Neural cell (in vitro differentiated cells): Measurements from ENCODE around the gene MPPED1. TPM values are rescaled to one million over a fixed set of nuclear protein-coding genes. Genes with fewer than 3 reads are reported as not detected.

ENCODE experiments used
- H2AFZ ChIP-seq: fragments of 200-600, 300-800 bp; sonication (generic), shearing (Covaris generic); 2 replicates; pipeline ENCODE4 v1.6.0; 2014; ENCODE audit warnings: low read depth, mild to moderate bottlenecking, antibody characterized with exemption, low read length, moderate library complexity
- H3F3A ChIP-seq: fragments of 200-600 bp; shearing (Covaris generic); 2 replicates; pipeline ENCODE4 v1.6.1; 2016; ENCODE audit warnings: mild to moderate bottlenecking, moderate library complexity, mixed read lengths, antibody characterized with exemption, low read length; ENCODE audit not compliant: insufficient read depth, poor library complexity, severe bottlenecking
- H3K27ac ChIP-seq: fragments of 200-600, 300-800 bp; sonication (generic), shearing (Covaris generic); 2 replicates; pipeline ENCODE4 v1.5.1; 2014; ENCODE audit warnings: mild to moderate bottlenecking, low read length, moderate library complexity
- H3K27me3 ChIP-seq: fragments of 300-800, 200-600 bp; sonication (generic), shearing (Covaris generic); 2 replicates; pipeline ENCODE4 v1.6.0; 2014; ENCODE audit warnings: mild to moderate bottlenecking, low read depth, low read length, moderate library complexity; ENCODE audit not compliant: insufficient read depth
- H3K36me3 ChIP-seq: fragments of 300-800, 200-600 bp; sonication (generic), shearing (Covaris generic); 2 replicates; pipeline ENCODE4 v1.5.1; 2014; ENCODE audit warnings: mild to moderate bottlenecking, antibody characterized with exemption, low read length, moderate library complexity; ENCODE audit not compliant: insufficient read depth
- H3K4me2 ChIP-seq: fragments of 300-800, 200-600 bp; sonication (generic), shearing (Covaris generic); 2 replicates; pipeline ENCODE4 v1.6.0; 2014; ENCODE audit warnings: mild to moderate bottlenecking, low read length
- H3K4me3 ChIP-seq: fragments of 300-800, 200-600 bp; sonication (generic), shearing (Covaris generic); 2 replicates; pipeline ENCODE4 v1.5.1; 2014; ENCODE audit warnings: mild to moderate bottlenecking, low read length, moderate library complexity
- H3K79me2 ChIP-seq: fragments of 200-600 bp; shearing (Covaris generic); replicated peaks from 2 replicates; pipeline ENCODE4 v1.6.0; 2014; ENCODE audit warnings: mild to moderate bottlenecking, low read length, moderate library complexity; ENCODE audit not compliant: insufficient read depth
- H3K9ac ChIP-seq: fragments of 300-800, 200-600 bp; sonication (generic), shearing (Covaris generic); 2 replicates; pipeline ENCODE4 v1.6.1; 2016; ENCODE audit warnings: mild to moderate bottlenecking, low read length, mixed read lengths
- H3K9me2 ChIP-seq: fragments of 200-600 bp; shearing (Covaris generic); 2 replicates; pipeline ENCODE4 v1.6.1; 2016; ENCODE audit warnings: mild to moderate bottlenecking, low read length, mixed read lengths; ENCODE audit not compliant: insufficient read depth
- H3K9me3 ChIP-seq: fragments of 200-600, 300-800 bp; sonication (generic), shearing (Covaris generic); 2 replicates; pipeline ENCODE4 v1.6.1; 2016; ENCODE audit warnings: mild to moderate bottlenecking, mixed run types, low read length, moderate library complexity, mixed read lengths
- H4K20me1 ChIP-seq: fragments of 200-600 bp; shearing (Covaris generic); 2 replicates; pipeline ENCODE4 v1.6.1; 2016; ENCODE audit warnings: mild to moderate bottlenecking, mixed run types; ENCODE audit not compliant: insufficient read depth
- CTCF ChIP-seq: fragments of 450-650 bp; IDR thresholded peaks from 2 replicates; pipeline ENCODE4 v1.5.1; 2014; ENCODE audit warnings: antibody characterized with exemption, mild to moderate bottlenecking, moderate library complexity; ENCODE audit not compliant: poor library complexity, severe bottlenecking
- EP300 ChIP-seq: fragments of 450-650 bp; conservative IDR thresholded peaks from 2 replicates; pipeline ENCODE4 v1.6.1; 2014; ENCODE audit warnings: antibody characterized with exemption, mild to moderate bottlenecking, moderate library complexity; ENCODE audit not compliant: poor library complexity, severe bottlenecking
- EZH2 ChIP-seq: fragments of 200-600, 300-800 bp; shearing (Covaris generic), sonication (generic); IDR thresholded peaks from 2 replicates; pipeline ENCODE4 v1.6.1; 2014; ENCODE audit warnings: antibody characterized with exemption, low read length, borderline replicate concordance, mild to moderate bottlenecking; ENCODE audit not compliant: insufficient read depth, poor library complexity, severe bottlenecking
- MXI1 ChIP-seq: fragments of 450-650 bp; conservative IDR thresholded peaks from 2 replicates; pipeline ENCODE4 v1.6.1; 2014; ENCODE audit warnings: antibody characterized with exemption, mild to moderate bottlenecking; ENCODE audit not compliant: poor library complexity, severe bottlenecking
- POLR2AphosphoS5 ChIP-seq: IDR thresholded peaks from 2 replicates; pipeline ENCODE4 v1.6.1; 2012
- RAD21 ChIP-seq: fragments of 450-650 bp; conservative IDR thresholded peaks from 2 replicates; pipeline ENCODE4 v1.6.1; 2014; ENCODE audit warnings: antibody characterized with exemption, mild to moderate bottlenecking, moderate library complexity
- REST ChIP-seq: IDR thresholded peaks from 2 replicates; pipeline ENCODE4 v1.6.1; 2012; ENCODE audit warnings: borderline replicate concordance
- SMC3 ChIP-seq: fragments of 450-650 bp; conservative IDR thresholded peaks from 2 replicates; pipeline ENCODE4 v1.6.1; 2014; ENCODE audit warnings: antibody characterized with exemption, mild to moderate bottlenecking, moderate library complexity; ENCODE audit not compliant: poor library complexity
- TAF1 ChIP-seq: IDR thresholded peaks from 2 replicates; pipeline ENCODE4 v1.6.1; 2012; ENCODE audit warnings: low read depth
- polyA plus RNA-seq: library from polyadenylated mRNA; depleted of rRNA; stranded (reverse); fragments of >200 nt; gene quantifications from 2 replicates; pipeline ENCODE4 v1.2.3, GENCODE V29; 2014

The MPPED1 gene
- polyA plus RNA-seq, 1 donor from 2014 or later = 33.4 TPM

- Histone ChIP-seq H3K4me3 (no peak overlapping the region), H3K4me2 (no peak overlapping the region), H3K9me2 (no peaks in the 10 kb centered on the region), H3K27ac (no peak overlapping the region), H3F3A (no peaks in the 10 kb centered on the region), H3K9me3 (no peaks in the 10 kb centered on the region), H3K79me2 (no peaks in the 10 kb centered on the region), H2AFZ (no peak overlapping the region), H3K36me3 (no peaks in the 10 kb centered on the region), H3K9ac (no peak overlapping the region), H3K27me3 (no peaks in the 10 kb centered on the region), H4K20me1 (no peaks in the 10 kb centered on the region)
- TF ChIP-seq TAF1 (no peak), EZH2 (no peak), RAD21 (no peak), POLR2AphosphoS5 (no peak), SMC3 (no peak), CTCF (no peak), EP300 (no peak), MXI1 (no peak), REST (no peak)
These were observed 98.7 kb downstream of the MPPED1 start for GRCh38 chr22:43510281-43511070.

- H3K36me3 ChIP-seq = no peaks in the 10 kb centered on the region
- H3K9ac ChIP-seq = no peak overlapping the region
- no peaks in the 10 kb centered on the region for H3K9me3 ChIP-seq
- H3K4me3 ChIP-seq = no peak overlapping the region
- H3K27me3 ChIP-seq = no peaks in the 10 kb centered on the region
- H3K27ac ChIP-seq = no peak overlapping the region
- H3K9me2 ChIP-seq = no peaks in the 10 kb centered on the region
- H3F3A ChIP-seq = no peaks in the 10 kb centered on the region
- H4K20me1 ChIP-seq = no peaks in the 10 kb centered on the region
- no peaks in the 10 kb centered on the region for H3K79me2 ChIP-seq
- no peak overlapping the region for H3K4me2 ChIP-seq
- H2AFZ ChIP-seq = no peak overlapping the region
- TF ChIP-seq POLR2AphosphoS5 (no peak), MXI1 (no peak), TAF1 (no peak), SMC3 (no peak), CTCF (no peak), EP300 (no peak), RAD21 (no peak), EZH2 (no peak), REST (no peak)
These were observed 99.6 kb downstream of the MPPED1 start for GRCh38 chr22:43511276-43511910.
